Measurements from ENCODE around the gene TRMT61A. TPM values are rescaled to one million over a fixed set of nuclear protein-coding genes. Genes with fewer than 3 reads are reported as not detected.
A peak's percentile ranks its signal among the peaks of the same experiment; 100 is the strongest.

Gene TRMT61A
- total and polyA plus RNA-seq, 2 of the 4 experiments (the other 2 are of a cell fraction) = 5.7 to 16.2 TPM

- DNase-seq (no peak), ATAC-seq (ENCODE audit: low read depth) (no peak)
- Histone ChIP-seq H4K20me1 (ENCODE audit: insufficient read depth, low read length) (peaks cover 19% of the 10 kb centered on the region; the same call in 1 of the 2 replicates), H2AK5ac (ENCODE audit: low read depth, low read length) (peak overlapping the region; percentile 69; the same call in 1 of the 2 replicates), H3K79me1 (ENCODE audit: low read depth in 1 of 2, low read length in 2 of 2) (peaks cover 0 to 31% of the 10 kb centered on the region in 2 experiments), H4K8ac (ENCODE audit: low read depth in 2 of 2, low read length in 2 of 2) (no peak overlapping the region), H3K9me1 (ENCODE audit: insufficient read depth, low read length) (peaks cover 8% of the 10 kb centered on the region; the same call in 1 of the 2 replicates), H3K4me3 (ENCODE audit: insufficient read depth, low read depth, low read length) (no peak overlapping the region), H2BK5ac (ENCODE audit: low read depth, low read length, poor library complexity, severe bottlenecking) (no peak overlapping the region), H3K56ac (ENCODE audit: extremely low read depth, insufficient read depth, low read length) (no peak overlapping the region), H2AFZ (replicated peaks; ENCODE audit: low read length, poor library complexity) (no peak overlapping the region), H2BK20ac (ENCODE audit: low read depth, low read length) (no peak overlapping the region), H3K27ac (ENCODE audit: insufficient read depth, low read length) (no peak overlapping the region), H3K9me3 (ENCODE audit: control insufficient read depth, insufficient read depth, low read length) (no peaks in the 10 kb centered on the region), H4K5ac (ENCODE audit: low read depth, low read length) (no peak overlapping the region), H3K4me1 (ENCODE audit: control insufficient read depth, insufficient read depth, low read length) (peaks cover 9% of the 10 kb centered on the region), H3K27me3 (ENCODE audit: control insufficient read depth, insufficient read depth, low read length) (no peaks in the 10 kb centered on the region), H2BK120ac (ENCODE audit: low read depth, low read length) (no peak overlapping the region), H3K14ac (replicated peaks; ENCODE audit: low read depth, low read length) (no peak overlapping the region), H3K4me2 (ENCODE audit: low read depth, low read length) (no peak overlapping the region), H2AK9ac (replicated peaks; ENCODE audit: low read depth, low read length, poor library complexity) (no peak overlapping the region), H2BK15ac (ENCODE audit: low read depth, low read length) (no peak overlapping the region), H3K18ac (ENCODE audit: low read depth, low read length) (no peak overlapping the region), H3K9ac (ENCODE audit: low read depth, low read length) (no peak overlapping the region), H4K91ac (ENCODE audit: insufficient read depth, low read depth, low read length) (no peak overlapping the region), H3K36me3 (ENCODE audit: control insufficient read depth, insufficient read depth, low read length) (no peaks in the 10 kb centered on the region), H3K4ac (ENCODE audit: low read depth, low read length) (no peak overlapping the region), H3K23ac (ENCODE audit: low read depth, low read length) (no peak overlapping the region)
- WGBS, 2 experiments (ENCODE audit: extremely low coverage in 2 of 2, insufficient read length in 1 of 2) = 76% methylated on average over 8 of the region's 17 CpGs; no CpG with 5 or more reads in 1 of the 2 experiments
- BruUV-seq (replicated peaks) = no TSS peak
- in situ Hi-C loops (cut with MboI; ENCODE audit: low sequenced_read_pairs) = no loop called here
- intact Hi-C loops (cut with micrococcal nuclease) = no loop called here
- dilution Hi-C loops (cut with HindIII; ENCODE audit: low sequenced_read_pairs, unreplicated experiment) = no loop called here
- CTCF ChIA-PET = no interaction called here
- POLR2A ChIA-PET (ENCODE audit: unreplicated experiment) = no interaction called here
- no peak for TF ChIP-seq FOS (IDR thresholded peaks at IDR 0.05; ENCODE audit: low read depth, low read length)
- no peak for TF ChIP-seq SMC3 (IDR thresholded peaks at IDR 0.05; ENCODE audit: low read depth, low read length)
- TF ChIP-seq MAZ (IDR thresholded peaks at IDR 0.05; ENCODE audit: borderline replicate concordance, low read depth, low read length) = no peak
- no peak for TF ChIP-seq MXI1 (IDR thresholded peaks at IDR 0.05; ENCODE audit: borderline replicate concordance, low read depth, low read length)
- TF ChIP-seq, protein P1, sequence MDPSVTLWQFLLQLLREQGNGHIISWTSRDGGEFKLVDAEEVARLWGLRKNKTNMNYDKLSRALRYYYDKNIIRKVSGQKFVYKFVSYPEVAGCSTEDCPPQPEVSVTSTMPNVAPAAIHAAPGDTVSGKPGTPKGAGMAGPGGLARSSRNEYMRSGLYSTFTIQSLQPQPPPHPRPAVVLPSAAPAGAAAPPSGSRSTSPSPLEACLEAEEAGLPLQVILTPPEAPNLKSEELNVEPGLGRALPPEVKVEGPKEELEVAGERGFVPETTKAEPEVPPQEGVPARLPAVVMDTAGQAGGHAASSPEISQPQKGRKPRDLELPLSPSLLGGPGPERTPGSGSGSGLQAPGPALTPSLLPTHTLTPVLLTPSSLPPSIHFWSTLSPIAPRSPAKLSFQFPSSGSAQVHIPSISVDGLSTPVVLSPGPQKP (IDR thresholded peaks at IDR 0.05; ENCODE audit: borderline replicate concordance, low read depth, low read length) = no peak
- no peak for TF ChIP-seq POLR2A (IDR thresholded peaks at IDR 0.05; ENCODE audit: low read depth, low read length)
- TF ChIP-seq, protein P2, sequence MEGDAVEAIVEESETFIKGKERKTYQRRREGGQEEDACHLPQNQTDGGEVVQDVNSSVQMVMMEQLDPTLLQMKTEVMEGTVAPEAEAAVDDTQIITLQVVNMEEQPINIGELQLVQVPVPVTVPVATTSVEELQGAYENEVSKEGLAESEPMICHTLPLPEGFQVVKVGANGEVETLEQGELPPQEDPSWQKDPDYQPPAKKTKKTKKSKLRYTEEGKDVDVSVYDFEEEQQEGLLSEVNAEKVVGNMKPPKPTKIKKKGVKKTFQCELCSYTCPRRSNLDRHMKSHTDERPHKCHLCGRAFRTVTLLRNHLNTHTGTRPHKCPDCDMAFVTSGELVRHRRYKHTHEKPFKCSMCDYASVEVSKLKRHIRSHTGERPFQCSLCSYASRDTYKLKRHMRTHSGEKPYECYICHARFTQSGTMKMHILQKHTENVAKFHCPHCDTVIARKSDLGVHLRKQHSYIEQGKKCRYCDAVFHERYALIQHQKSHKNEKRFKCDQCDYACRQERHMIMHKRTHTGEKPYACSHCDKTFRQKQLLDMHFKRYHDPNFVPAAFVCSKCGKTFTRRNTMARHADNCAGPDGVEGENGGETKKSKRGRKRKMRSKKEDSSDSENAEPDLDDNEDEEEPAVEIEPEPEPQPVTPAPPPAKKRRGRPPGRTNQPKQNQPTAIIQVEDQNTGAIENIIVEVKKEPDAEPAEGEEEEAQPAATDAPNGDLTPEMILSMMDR (conservative IDR thresholded peaks at IDR 0.05; ENCODE audit: low read depth, low read length) = no peak
- TF ChIP-seq CEBPB (IDR thresholded peaks at IDR 0.05; ENCODE audit: low read depth, low read length) = no peak
- TF ChIP-seq RAD21 (IDR thresholded peaks at IDR 0.05; ENCODE audit: low read length) = no peak
- TF ChIP-seq CHD1 (IDR thresholded peaks at IDR 0.05; ENCODE audit: low read depth, low read length) = no peak
- no peak for TF ChIP-seq RFX5 (IDR thresholded peaks at IDR 0.05; ENCODE audit: low read depth, low read length)
- no peak for TF ChIP-seq NFE2L2 (IDR thresholded peaks at IDR 0.05; ENCODE audit: low read depth, low read length)
- no peak for TF ChIP-seq RCOR1 (IDR thresholded peaks at IDR 0.05; ENCODE audit: insufficient replicate concordance, low read length)
- TF ChIP-seq MAFK (IDR thresholded peaks at IDR 0.05; ENCODE audit: low read depth, low read length) = no peak
- TF ChIP-seq USF2 (IDR thresholded peaks at IDR 0.05; ENCODE audit: low read depth, low read length) = no peak
- no peak for TF ChIP-seq BHLHE40 (IDR thresholded peaks at IDR 0.05; ENCODE audit: low read depth, low read length)
These were observed 22.4 kb downstream of the TRMT61A start for GRCh38 chr14:103551338-103551762.
